Left ventricle myocardium superior (tissue), 1 donor: ENCODE measurements around the gene CARD8. TPM values are rescaled to one million over a fixed set of nuclear protein-coding genes. Genes with fewer than 3 reads are reported as not detected.
A peak's percentile ranks its signal among the peaks of the same experiment; 100 is the strongest.
"Not testable (repeated sequence)": the region's sequence is repeated elsewhere in the genome, so short reads cannot be mapped to it uniquely, and the experiment has no call there.

Experiments
- ATAC-seq: fragments of 200-7000 bp; cut with Tn5 transposase; one replicate; pipeline ENCODE4 v1.9.1; 2020; ENCODE audit warnings: mild to moderate bottlenecking, moderate library complexity
- DNase-seq: peaks from one replicate; pipeline ENCODE4 v3.0.0-alpha.2; 2020
- intact Hi-C: fragments of 100-400 bp; cut with micrococcal nuclease; formaldehyde crosslinking; loops from one replicate; pipeline ENCODE4 v1.11.0; 2022
- long read RNA-seq: library from polyadenylated mRNA; unstranded; transcript quantifications from one replicate; pipeline ENCODE4 v2.0.0, GENCODE V29; 2021
- total RNA-seq: library from RNA; stranded (reverse); fragmentation: NEBNext Ultra II Directional; extraction: Animal tissue kit (Norgen Biotek cat#: 25700); gene quantifications from one replicate; pipeline ENCODE4 v1.2.1, GENCODE V29; 2021
- donor health status: DM: no; HTN: yes; CAD: no; lungs with severe emphysema.

CARD8 gene, protein sequence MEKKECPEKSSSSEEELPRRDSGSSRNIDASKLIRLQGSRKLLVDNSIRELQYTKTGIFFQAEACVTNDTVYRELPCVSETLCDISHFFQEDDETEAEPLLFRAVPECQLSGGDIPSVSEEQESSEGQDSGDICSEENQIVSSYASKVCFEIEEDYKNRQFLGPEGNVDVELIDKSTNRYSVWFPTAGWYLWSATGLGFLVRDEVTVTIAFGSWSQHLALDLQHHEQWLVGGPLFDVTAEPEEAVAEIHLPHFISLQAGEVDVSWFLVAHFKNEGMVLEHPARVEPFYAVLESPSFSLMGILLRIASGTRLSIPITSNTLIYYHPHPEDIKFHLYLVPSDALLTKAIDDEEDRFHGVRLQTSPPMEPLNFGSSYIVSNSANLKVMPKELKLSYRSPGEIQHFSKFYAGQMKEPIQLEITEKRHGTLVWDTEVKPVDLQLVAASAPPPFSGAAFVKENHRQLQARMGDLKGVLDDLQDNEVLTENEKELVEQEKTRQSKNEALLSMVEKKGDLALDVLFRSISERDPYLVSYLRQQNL
- total RNA-seq: 31.2 TPM
- long read RNA-seq, partial matches to known transcripts: 13 of 20 reads
- long read RNA-seq, other reads (novel, unspliced or antisense): 5 of 20 reads

DNA sequence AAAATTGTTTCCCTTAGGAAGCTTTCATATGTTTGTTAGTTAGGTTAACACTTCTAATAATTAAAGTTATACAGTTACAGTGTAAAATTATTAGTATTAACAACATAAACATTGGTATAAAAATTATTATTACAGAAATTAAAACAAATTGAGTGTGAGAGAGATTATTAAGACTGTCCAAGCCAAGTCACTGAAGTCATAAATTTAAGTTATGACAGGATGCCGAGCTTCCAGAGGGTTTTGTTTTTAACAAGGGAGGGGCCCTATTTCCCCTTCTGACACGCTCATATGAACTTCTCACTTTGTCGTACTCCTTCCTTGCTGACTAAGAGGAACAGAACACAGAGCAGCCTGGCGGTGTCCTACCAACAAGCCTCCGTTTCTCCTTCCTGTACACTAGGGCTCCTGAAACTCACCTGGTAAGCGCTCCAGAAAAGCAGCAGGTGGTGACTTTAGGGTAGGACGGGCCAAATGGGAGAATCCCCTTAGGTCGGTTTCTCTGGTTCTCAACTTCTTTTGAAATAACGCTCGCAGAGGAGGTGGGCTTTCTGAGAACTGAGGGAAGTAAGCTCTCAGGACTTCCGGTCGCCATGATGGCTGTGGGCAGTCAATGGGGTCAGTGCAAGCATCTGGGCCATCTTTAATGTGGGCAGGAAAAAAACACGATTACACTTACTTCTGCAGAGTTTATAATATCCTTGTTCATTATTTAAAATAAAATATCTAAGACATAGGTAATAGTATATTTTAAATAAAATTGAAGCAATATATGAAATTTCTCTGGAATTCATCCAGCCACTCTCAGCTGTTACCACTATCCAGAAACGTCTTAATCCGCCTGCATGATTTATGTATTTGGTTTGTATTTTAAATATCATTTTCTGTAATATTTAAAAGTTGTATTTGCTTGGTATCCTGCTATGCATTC, at the start of gene CARD8:
Gene CARD8 (minus strand): TSS at position 537 of the 928 bp plus-strand sequence. CDS start 14,892 bp downstream, outside the sequence.
- DNase-seq (peak; percentile 81), ATAC-seq (peak; percentile 95)
- intact Hi-C loops: no loop called here

DNA sequence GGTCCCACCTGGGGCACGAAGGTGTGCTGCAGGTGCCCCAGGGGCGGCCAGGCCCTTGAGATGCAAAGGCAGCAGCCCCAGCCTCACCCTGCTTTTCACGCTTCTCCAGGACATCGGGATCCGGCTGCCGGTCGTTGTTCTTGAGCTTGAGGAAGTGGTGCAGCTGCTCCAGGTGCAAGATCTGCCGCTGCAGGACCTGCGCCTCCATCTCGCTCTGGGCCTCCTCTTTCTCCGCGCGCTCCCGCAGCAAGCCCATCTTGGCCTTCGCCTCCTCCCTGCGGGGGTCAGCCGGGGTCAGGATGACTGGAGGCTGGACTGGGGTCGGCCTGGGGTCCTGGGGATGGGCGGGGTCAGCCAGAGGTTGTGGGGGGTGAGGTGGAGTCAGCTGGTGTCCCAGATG, 48.2 kb upstream of the CARD8 start:
- ATAC-seq: no peak
- no peak for DNase-seq
- intact Hi-C loops: no loop called here

DNA sequence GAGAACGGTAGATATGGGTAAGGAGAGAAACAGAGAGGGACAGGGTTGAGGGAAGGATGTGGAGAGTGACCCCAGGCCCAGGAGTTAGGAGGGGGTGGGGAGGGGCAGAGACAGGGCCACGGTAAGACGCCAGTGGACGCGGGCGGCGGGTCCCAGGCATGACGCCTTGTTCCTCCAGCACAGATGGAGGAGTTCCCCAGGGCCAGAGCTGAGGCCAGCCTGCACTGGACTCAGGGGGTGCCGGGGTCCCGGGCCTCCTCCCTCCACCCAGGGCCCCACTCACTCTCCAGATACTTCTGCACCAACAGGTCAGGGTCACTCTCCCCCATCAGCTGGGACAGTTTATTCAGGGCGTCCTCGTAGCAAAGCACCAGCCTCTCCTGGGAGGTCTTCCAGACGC, 47.7 kb upstream of the CARD8 start:
- intact Hi-C loops: no loop called here
- DNase-seq: no peak
- no peak for ATAC-seq

DNA sequence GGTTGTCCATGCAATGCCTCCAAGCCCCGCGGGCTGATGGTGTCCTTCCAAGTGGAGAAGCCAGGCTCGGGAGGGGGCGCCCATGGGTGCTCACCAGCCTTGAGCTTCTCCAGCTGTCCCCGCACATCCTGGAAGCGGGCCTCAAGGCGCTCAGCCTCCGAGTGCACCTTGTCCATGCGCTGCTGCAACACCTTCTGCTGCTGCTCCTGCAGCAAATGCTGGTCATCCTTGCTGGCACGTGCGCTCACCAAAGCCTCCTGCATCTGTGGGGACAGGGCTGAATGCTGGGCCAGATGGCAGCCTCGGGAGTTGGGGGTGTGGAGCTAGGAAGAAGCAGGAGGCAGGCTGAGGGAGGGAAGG, 46.9 kb upstream of the CARD8 start:
- ATAC-seq: no peak
- intact Hi-C loops: no loop called here
- no peak for DNase-seq

DNA sequence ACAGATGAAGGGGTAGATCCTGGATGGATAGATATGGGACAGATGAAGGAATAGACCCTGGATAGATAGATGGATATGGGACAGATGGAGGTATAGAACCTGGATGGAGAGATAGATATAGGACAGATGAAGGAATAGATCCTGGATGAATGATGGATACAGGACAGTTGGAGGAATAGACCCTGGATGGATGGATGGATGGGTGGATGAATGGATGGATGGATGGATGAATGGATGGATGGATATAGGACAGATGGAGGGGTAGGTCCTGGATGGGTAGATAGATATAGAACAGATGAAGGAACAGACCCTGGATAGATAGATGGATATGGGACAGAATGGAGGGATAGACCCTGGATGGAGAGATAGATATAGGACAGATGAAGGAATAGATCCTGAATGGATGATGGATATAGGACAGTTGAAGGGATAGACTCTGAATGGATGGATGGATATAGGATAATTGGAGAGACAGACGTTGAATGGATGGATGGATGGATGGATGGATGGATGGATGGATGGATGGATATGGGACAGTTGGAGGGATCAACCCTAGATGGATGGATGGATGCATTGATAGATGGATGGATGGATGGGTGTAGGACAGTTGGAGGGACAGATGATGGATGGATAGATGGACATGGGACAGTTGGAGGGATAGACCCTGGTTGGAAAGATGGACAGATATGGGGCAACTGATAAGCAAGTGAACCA, 46.3 kb upstream of the CARD8 start:
- no peak for DNase-seq
- ATAC-seq: no peak
- intact Hi-C loops: no loop called here

DNA sequence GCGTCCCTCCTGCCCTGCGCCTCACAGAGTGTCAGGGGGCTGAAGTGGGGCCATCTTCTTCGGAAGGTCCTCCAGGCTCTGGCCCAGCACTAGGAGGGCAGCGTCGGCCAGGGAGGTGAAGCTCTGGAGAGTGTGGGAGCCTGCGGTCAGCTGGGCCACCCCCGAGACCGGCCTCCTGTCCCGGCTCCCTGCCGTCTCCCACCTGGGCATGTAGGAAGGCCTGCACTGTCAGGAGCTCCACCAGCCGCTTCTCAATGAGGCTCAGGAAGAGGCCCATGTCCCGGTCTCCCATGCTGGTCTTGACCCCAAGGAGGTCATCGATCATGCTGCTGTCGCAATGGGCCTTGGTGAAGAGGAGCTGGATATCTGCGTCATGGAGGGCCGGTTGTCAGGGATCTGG, 42.3 kb upstream of the CARD8 start:
- DNase-seq: no peak
- ATAC-seq: no peak
- intact Hi-C loops: no loop called here

DNA sequence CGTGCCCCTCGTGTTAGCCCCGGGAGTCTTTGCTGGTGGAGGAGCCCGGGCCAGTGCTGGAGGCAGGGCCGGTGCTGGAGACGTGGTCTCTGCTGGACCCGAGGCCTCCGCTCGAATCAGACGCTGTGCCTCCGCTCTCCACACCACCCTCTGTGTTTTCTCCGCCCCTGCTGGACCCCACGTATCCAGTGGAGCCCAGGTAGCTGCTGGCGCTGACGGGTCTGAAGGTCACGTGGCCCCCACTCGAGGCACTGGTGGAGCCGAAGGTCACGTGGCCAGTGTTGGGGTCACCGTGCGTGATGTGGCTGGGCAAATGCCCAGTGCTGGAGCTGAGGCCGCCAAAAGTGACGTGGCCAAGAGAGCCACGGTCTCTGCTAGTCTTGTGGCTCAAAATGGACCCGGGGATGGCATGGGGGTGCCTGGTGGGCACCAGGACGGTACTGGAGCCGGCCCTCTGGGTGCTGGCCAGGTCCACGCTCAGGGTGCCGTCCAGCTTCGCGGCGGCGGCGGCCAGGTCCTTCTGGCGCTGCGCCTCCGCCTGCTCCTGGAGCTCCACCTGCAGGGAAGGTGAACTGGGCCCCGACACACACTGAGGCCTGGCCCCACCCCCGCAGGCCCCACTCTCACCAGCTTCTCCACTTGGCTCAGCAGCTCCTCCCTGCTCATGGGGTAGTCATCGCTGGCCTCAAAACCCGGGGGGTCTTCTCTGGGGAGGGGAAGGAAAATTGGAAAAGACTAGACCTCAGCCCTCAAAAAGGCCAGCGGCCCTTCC, 41.4 kb upstream of the CARD8 start:
- DNase-seq (no peak), ATAC-seq (no peak)
- intact Hi-C loops: no loop called here

DNA sequence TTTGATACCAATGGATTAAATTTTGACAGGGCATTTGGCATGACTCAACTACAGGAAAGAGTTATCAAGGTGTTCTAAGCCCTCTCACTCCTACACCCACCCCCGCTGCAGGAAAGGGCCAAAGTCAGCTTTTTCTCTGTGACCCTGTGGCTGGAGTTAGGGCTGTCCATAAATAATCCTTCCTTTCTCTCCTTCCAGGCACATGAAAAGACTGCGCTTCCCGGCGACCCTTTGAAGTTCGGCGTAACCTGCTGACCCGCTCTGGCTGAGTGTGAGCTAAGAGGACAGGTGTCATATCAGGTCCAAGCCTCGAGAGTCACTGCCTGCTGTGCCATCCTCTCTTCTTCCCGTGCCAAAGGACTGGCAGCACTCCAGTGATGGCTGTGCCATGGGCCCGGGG, 39.7 kb upstream of the CARD8 start:
- no peak for DNase-seq
- no peak for ATAC-seq
- intact Hi-C loops: no loop called here

DNA sequence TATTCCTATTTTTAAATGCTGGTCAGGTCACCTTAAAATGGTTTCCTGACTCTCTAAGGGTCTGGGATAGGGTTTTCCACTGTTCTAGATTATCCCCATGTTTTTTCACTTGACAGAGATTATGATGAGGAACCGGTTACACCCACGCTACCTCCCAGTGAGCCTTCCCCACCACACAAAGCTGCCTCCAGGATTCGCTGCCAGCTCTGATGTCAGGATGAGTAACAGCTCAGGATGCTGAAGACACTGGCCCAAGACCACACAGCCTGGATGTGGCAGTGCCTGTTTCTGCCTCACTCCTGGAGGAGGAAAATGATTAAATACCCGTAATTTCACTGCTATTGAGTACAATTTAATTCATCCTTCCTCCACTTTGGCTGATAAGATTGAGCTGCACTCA, 37.1 kb upstream of the CARD8 start:
- no peak for DNase-seq
- intact Hi-C loops: no loop called here
- ATAC-seq: no peak

DNA sequence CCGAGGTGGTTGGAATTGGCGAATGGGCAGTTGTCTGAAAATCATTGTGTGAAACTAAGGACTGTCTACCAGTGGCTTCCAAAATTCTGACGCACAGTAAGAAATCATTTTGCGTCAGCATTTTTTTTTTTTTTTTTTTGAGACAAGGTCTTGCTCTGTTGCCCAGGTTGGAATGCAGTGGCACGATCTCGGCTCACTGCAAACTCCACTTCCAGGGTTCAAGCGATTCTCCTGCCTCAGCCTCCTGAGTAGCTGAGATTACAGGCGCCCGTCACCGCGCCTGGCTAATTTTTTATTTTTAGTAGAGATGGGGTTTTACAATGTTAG, 35.7 kb upstream of the CARD8 start:
- intact Hi-C loops, DNase-seq, ATAC-seq: not testable (repeated sequence)

DNA sequence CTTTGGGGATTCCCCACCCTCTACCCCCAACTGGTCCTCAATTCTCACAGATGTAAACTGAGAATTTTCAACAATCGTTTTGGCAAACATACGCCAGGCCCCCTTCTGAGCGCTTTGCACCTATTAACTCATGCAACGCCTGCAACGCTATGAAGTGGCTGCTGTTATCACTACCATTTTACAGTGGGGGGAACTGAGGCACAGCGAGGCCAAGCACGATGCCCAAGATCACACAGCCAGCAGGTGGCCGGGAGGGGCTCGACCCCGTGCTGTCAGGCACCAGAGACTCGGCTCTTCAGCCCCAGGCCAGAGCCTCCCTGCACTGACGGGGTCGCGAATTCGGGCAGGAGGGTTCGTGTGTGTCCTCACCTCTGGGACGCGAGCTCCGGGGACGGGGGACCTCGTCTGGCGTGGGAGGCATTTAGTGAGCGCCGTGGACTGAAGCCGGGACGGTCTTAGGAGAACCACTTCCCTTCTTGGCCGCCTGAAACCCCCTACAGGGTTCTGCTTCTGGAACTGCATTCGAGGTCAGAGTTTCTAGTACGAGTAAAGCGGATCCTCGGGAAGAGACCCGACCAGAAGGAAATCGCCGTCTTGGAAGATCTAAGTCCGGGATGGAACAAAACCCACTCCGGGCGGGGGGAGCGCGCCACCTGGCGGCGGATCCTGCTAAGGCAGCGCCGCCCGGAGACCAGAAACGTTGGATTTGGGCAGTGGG, 35.2 kb upstream of the CARD8 start:
- DNase-seq (peak; percentile 87), ATAC-seq (peak; percentile 95)
- intact Hi-C loops: no loop called here

DNA sequence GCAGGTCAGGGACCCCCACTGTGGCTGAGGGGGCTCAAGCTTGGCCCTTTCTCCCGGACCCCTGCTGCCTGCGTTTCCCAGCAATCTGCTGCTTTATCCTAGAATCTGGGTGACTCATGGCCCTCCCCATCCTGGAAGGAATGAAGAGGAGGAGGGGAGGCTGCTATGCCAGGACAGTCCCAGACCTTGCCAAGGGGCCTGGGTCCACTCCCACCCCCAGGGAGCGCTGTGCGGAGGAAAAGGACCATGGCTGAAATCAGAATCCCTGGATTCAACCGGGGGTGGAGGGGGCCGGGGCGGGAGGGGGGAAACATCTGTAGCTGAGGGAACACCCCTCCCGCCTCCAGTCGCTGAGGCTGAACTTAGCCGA, 34.7 kb upstream of the CARD8 start:
- ATAC-seq (peak; percentile 40), DNase-seq (no peak)
- intact Hi-C loops: no loop called here

DNA sequence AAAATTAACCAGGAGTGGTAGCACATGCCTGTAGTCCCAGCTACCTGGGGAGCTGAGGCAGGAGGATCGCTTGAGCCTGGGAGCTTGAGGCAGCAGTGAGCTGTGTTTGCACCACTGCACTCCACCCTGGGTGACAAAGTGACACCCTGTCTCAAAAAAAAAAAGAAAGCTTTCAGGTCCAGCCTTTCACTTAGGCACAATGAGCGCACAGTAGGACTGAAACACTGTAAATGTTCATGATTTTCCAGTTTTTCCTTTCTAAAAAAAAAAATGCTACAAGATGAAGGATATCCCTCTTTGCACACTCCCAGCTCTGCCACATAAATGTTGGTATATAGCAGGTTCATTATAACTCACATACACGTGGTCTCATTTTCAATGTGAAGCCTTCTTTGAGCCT, 32.0 kb upstream of the CARD8 start:
- no peak for ATAC-seq
- DNase-seq: no peak
- intact Hi-C loops: no loop called here

DNA sequence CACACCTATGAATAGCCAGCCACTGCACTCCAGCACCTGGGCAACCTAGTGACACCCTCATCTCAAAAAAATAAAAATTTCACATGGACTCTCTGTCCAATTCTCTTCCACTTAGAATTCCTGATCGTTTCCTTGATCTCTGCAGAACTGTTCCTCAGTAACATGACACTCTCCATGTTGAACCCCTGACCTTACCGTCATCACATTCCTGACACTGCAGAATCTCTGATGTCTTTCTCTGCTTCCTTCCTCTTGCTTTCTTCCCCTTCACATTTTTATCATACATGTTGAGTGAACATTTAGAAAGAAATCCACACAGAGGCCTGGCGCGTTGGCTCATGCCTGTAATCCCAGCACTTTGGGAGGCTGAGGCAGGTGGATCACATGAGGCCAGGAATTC, 29.2 kb upstream of the CARD8 start:
- intact Hi-C loops: no loop called here
- ATAC-seq: no peak
- DNase-seq: no peak

DNA sequence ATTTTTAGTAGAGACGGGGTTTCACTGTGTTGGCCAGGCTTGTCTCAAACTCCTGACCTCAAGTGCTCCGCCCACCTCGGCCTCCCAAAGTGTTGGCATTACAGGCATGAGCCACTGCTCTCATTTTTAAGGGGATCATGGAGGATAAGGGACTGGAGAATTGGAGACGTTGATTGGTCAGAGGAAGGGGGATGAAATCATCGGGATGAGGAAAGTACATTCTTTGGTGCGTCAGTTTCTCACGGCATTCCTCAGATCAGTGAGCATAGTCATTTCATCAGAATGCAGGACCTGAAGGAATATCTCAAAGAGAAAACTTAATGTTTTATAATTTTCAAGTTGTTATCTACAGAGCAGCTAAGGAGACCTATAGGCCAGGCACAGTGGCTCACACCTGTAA, 28.2 kb upstream of the CARD8 start:
- intact Hi-C loops: no loop called here
- DNase-seq (no peak), ATAC-seq (no peak)

DNA sequence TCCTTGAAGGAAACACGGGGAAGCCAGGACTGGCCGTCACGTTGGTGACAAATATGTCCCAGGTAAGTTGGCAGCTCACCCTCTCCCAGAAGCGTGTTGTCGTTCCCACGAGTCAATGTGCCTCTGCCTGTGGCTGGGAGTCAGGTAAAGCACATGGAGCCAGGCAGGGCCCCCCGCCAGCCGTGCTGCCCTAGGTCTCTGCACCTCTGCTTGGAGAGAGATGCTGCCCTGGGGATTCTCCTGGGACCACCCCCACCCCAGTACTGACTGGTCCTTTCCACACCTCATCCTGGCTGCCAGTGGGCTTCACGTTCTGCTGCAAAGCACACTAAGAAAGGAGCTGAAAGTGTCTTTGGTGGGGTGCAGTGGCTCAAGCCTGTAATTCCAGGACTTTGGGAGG, 24.0 kb upstream of the CARD8 start:
- DNase-seq (no peak), ATAC-seq (no peak)
- intact Hi-C loops: no loop called here

DNA sequence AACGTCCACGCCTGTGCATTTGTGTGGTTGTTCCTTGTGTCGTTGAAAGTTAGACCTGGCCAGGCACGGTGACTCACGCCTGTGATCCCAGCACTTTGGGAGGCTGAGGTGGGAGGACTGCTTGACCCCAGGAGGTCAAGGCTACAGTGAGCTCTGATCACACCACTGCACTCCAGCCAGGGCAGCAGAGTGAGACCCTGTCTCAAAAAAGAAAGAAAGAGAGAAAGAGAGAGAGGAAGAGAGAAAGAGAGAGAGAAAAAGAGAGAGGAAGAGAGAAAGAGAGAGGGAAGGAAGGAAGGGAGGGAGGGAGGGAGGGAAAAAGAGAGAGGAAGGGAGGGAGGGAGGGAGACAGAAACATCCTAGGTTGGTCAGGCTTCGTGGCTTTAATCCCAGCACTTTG, 19.2 kb upstream of the CARD8 start:
- ATAC-seq (no peak), DNase-seq (no peak)
- intact Hi-C loops: no loop called here

DNA sequence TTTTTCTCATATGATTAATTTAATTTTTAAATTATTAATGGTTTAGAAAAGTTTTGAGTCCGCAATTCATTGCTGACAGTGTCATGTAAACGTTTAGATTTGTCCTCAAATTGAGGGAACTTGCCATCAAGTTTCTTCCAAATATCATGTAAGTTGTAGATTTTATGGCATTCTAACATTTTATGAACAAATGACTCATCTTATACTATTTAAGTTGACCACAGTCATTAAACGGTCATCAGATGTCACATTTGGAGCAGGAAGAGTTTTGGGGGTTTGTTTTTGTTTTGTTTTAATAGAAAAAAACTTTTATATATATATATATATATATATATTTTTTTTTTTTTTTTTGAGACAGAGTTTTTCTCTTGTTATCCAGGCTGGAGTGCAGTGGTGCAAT, 18.5 kb upstream of the CARD8 start:
- no peak for DNase-seq
- ATAC-seq: no peak
- intact Hi-C loops: no loop called here
